Measurements from ENCODE around the gene RIPK1.
"Not testable (repeated sequence)": the region's sequence is repeated elsewhere in the genome, so short reads cannot be mapped to it uniquely, and the experiment has no call there.

The RIPK1 gene

DNA sequence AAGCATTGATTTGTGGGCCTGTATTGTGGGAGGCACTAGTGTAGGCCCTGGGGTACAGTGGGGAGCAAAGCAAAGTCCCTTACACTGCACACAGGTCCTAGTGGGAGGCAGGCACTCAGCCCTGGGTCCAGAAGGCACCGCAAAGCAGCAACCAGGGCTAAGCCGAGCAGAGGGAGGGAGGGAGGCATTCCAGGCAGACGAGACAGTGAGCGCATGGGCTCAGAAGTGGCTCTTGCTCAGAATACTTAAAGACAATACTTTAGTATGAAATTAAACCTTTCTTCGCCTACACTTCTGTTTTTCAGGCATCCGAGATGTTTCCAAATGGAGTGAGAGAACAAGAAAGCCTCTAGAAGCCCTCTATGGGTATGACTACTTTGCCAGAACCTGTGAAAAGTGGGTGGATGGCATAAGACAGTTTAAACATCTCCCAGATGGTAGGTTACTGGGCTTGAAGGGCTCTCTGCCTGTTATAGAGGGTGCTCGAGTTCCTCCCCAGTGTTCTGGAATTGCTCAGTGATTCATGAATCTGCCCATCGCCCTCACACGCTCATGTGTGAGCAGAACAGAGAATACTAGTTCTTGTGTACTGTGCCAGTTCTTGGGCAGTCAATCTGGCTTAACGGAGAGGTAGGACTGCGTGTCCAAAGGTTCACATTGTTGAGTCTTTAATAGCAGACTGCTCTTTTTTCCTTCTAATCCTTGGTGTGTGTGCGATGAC is 68.9 kb downstream of the RIPK1 start:
- DNase-seq, result no peak

DNA sequence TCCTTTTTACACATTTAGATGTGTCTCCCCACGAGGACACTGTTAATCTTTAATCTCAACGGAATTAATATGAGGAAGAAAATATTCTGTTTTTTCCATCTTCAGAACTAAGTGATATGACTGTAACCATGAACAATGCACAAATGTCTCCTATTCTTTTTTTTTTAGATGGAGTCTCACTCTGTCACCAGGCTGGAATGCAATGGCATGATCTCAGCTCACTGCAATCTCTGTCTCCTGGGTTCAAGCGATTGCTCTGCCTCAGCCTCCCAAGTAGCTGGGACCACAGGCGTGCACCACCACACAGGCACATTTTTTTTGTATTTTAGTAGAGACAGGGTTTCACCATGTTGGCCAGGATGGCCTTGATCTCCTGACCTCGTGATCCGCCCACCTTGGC is 69.6 kb downstream of the RIPK1 start:
- DNase-seq, result not testable (repeated sequence)

GRCh38 chr6:3138341-3138740 is 70.0 kb downstream of the RIPK1 start:
- no peak for DNase-seq

DNA sequence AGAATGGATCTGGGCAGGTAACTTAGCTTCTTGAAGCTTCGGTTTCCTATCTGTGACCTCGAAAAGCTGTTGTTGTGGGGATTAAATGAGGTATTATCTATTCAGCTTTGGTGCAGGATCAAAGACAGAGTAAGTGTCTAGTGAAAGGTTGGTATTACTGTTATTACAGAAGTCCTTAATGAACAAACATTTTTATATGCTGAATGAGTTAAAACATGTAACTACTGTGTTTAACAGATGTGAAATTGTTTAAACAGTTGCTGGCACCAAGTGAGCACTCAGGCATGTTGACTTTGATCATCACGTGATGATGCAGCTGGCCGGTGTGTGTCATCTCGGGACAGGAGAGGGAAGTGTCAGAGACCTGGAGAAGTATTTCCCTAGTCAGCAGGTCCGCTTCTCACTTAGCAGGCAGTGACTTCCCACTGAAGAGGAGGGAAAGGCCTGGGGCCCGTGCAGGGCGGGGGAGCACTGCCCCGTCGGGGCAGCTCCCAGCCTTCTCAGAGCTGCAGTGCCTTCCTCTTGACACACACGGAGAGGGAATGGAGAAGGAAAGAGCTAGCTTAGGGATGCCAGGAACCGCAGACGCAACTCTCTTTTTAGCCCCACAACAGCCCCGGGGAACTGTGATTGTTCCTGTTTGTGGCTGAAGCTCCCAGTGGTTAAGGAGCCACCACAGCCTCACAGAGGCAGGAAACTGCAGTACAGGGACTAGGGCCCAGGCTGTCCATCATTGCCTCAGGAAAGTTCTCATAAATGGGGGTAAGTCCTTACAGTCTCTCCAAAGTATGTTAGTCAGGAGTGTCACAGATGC is 71.0 kb downstream of the RIPK1 start:
- peak; percentile 32 for DNase-seq

DNA sequence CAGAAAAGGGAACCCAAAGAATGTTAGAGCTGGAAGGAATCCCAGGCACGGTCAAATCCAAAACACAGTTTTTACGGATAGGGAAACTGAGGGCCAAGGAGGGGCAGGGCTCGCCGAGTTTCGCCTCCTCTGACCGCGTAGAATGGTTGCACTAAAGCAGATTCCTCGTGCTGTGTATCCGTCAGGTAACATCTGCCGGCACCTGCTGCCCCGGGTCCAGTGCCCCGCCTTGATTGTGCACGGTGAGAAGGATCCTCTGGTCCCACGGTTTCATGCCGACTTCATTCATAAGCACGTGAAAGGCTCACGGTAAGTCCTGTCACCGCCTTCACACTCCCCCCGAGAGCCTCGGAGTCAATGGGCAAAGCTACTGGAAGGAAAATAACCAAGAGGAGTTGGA is 71.9 kb downstream of the RIPK1 start:
- DNase-seq, result no peak

GRCh38 chr6:3142536-3142935 is 74.2 kb downstream of the RIPK1 start:
- no peak for DNase-seq

DNA sequence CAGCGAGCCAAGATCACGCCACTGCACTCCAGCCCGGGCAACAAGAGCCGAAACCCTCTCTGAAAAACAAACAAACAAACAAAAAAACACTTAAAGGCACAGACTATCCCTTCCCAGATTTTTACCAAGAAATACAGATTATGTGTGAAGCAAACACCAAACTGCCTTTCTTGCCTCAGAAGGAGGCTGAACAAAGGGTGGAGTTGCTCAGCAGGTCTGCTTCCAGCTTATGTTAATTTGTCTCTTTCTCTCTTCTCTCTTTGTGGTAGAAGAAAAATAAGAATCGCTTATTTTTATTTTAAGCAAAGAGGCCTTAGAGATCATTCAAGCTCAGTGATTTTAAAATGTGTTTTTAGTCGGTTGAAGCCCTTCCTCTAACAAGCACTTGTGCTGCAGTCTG is 74.9 kb downstream of the RIPK1 start:
- no peak for DNase-seq

DNA sequence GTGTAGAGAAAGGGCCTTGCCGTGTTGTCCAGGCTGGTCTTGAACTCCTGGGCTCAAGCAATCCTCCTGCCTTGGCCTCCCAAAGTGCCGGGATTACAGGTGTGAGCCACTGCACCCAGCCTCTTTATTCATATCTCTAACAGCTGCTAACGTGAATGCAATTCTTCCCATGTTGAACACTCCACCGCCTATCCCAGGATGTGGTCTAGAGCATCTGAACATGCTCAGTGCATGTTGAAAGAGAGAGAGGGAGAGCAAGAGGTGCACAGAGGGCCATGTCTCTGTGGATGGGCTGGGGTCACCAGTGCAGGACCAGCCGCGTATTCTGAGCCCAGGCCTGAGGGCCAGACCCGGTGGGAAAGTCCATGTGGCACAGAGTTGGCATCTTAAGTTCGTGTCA is 76.3 kb downstream of the RIPK1 start:
- no peak for DNase-seq

DNA sequence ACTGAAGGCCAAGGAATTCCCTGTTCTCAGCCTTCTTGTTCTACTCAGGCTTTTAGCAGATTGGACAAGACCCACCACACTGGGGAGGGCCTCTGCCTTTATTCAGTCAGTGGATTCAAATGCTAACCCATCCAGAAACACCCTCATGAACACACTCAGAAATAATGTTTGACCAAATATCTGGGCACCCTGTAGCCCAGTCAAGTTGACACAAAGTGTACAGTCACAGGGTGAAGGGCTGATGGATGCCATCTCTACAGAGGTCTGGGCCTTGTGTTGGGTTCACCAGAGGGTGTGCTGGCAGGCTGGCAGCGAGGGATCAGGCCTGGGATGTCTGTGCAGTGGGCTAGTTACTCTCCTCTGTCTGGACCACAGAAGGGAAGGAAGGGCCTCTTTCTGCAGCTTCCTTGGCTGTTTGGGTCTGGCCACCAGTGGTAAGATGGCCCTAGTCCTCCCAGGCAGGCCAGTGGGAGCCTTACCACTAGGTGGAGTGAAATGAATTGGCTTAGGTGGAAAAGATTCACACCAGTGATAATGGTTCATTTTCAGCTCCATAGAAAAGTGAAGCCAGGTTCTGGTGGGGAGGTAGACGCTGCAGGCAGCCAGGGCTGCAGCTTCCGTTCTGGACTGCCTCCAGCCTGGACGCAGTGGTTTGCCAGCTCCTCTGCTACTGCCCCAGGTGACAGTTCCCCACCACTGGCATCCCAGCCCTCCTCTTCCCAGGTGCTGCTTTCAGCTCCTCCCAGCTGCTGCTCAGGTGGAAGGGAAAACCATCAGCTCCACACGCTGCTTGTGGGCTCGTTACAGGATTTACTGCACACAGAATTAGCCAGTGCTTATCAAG is 79.8 kb downstream of the RIPK1 start:
- DNase-seq, result no peak

- no peak for DNase-seq
Observed at GRCh38 chr6:3151691-3152090, 83.4 kb downstream of the RIPK1 start.

DNA sequence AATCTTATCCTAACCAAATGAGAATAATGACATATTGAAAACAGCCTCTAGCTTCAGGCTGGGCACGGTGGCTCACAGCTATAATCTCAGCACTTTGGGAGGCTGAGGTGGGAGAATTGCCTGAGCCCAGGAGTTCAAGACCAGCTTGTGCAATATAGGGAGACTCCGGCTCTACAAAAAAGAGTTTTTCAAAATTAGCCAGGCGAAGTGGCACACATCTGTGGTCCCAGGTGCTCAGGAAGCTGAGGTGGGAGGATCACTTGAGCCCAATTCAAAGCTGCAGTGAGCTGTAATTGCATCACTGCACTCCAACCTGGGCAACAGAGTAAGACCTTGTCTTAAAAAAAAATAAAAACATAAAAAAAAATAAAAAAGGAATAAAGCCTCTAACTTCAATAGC is 84.4 kb downstream of the RIPK1 start:
- no peak for DNase-seq

- DNase-seq, result not testable (repeated sequence)
Observed at GRCh38 chr6:3155416-3155815, 87.1 kb downstream of the RIPK1 start.

GRCh38 chr6:3156184-3157130 is 88.2 kb downstream of the RIPK1 start:
- DNase-seq, result not testable (repeated sequence)

DNA sequence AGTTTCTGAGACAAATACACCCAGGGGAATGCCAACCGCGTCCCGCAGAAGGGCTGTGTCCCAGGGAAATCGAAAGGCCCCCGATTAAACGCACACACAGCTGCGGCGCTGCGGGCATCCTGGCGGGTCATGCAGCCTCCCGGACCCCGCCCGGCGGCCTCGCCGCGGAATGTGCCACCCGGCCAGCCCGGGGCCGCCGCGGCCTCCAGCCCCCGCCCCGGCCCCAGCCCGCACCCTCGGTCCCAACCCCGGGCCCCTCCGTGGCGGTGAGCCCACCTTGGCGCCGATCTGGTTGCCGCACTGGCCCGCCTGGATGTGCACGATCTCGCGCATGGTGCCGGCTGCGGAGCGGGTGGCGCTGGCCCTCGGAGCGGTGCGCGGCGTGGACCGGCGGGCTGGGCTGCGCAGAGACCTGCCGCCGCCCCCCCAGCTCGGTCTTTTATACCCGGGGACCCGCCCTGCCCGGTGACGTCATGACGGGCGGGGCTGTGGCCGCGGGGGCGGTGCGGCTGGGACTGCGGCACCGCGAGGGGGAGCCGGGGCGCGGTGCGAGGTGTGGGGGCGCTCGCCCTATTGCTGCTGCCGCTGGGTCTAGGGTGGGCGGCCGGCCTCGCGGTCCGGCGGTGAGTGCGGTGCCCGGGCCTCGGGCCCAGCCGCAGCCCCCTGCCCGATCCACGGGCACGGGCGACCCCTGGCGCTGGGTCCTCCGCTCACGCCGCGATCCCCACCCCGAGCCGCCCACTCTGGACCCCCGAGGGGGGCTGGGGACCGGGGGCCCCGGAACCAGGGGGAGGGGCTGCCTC is 89.0 kb downstream of the RIPK1 start, which contains the start of gene TUBB2A:
TSS of gene TUBB2A (minus strand) at position 414 of the 803 bp plus-strand sequence. CDS start at position 333, 81 bp downstream.
- DNase-seq, result peak; percentile 84

- DNase-seq, result peak; percentile 73
Observed at GRCh38 chr6:3159805-3160781, 91.8 kb downstream of the RIPK1 start.

- no peak for DNase-seq
Observed at GRCh38 chr6:3162067-3162497, 93.8 kb downstream of the RIPK1 start.

GRCh38 chr6:3162565-3163247 is 94.4 kb downstream of the RIPK1 start:
- DNase-seq, result peak; percentile 75

DNA sequence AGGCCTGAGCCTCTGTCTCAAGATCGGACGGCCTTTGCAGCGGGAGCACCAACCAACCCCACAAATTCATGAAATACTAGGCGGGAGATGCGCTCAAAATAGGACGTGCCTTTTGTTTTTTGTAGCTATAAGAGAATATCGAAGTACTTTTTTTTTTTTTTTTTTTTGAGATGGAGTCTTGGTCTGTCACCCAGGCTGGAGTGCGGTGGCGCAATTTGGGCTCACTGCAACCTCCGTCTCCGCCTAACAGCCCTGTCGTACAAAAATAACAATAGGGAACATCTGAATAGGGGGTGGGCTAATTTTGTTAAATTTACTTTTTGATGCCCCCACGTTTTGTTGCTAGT is 94.9 kb downstream of the RIPK1 start:
- DNase-seq, result no peak

GRCh38 chr6:3164388-3164787 is 96.1 kb downstream of the RIPK1 start:
- DNase-seq, result no peak
